Measurements from ENCODE around the gene KMT2E. TPM values are rescaled to one million over a fixed set of nuclear protein-coding genes. Genes with fewer than 3 reads are reported as not detected.

Gene KMT2E
- total and polyA plus RNA-seq, 2 donors (not counting 1 experiment from before 2014, with no cell fraction given) = 32.4 to 328 TPM

- H3K79me2 ChIP-seq (ENCODE audit: control insufficient read depth, insufficient read depth, low read length) = peaks cover 92% of the 10 kb centered on the region
These were observed 2.0 kb upstream of the KMT2E start for GRCh38 chr7:105011831-105012502.

More at GRCh38 chr7:105011831-105012502, 2.0 kb upstream of the KMT2E start:
- no peak for DNase-seq
- peak overlapping the region; percentile 82 for H3K4me2 ChIP-seq (replicated peaks; ENCODE audit: low read depth, low read length, poor library complexity, severe bottlenecking)
- ChIA-PET CTCF (interaction anchor here (0.8 to 16.1 kb wide), 5 partner anchors 24 to 89 kb away, joined by 3 to 282 read pairs (median 3); no protein-coding TSS in a partner anchor), POLR2A (interaction anchor here (0.6 to 8.5 kb wide), 8 partner anchors 9 to 1049 kb away, joined by 3 to 101 read pairs (median 6); no protein-coding TSS in a partner anchor)
- Mint-ChIP-seq H3K4me1 (peaks cover 54% of the 10 kb centered on the region), H3K9me3 (ENCODE audit: insufficient read depth) (no peaks in the 10 kb centered on the region), H3K4me3 (peak overlapping the region; percentile 99), H3K27ac (peak overlapping the region; percentile 100), H3K27me3 (no peaks in the 10 kb centered on the region)
- no peaks in the 10 kb centered on the region for H3K27me3 ChIP-seq (replicated peaks in 1 of 4; ENCODE audit: control extremely low read depth in 1 of 4, control insufficient read depth in 3 of 4, insufficient read depth in 4 of 4, low read length in 3 of 4)
- peaks cover 0 to 16% of the 10 kb centered on the region in 2 experiments for H3K36me3 ChIP-seq (replicated peaks in 1 of 2; ENCODE audit: control extremely low read depth in 1 of 2, control insufficient read depth in 1 of 2, extremely low read depth in 1 of 2, insufficient read depth in 2 of 2, low read length in 1 of 2)
- TF ChIP-seq, protein P1, sequence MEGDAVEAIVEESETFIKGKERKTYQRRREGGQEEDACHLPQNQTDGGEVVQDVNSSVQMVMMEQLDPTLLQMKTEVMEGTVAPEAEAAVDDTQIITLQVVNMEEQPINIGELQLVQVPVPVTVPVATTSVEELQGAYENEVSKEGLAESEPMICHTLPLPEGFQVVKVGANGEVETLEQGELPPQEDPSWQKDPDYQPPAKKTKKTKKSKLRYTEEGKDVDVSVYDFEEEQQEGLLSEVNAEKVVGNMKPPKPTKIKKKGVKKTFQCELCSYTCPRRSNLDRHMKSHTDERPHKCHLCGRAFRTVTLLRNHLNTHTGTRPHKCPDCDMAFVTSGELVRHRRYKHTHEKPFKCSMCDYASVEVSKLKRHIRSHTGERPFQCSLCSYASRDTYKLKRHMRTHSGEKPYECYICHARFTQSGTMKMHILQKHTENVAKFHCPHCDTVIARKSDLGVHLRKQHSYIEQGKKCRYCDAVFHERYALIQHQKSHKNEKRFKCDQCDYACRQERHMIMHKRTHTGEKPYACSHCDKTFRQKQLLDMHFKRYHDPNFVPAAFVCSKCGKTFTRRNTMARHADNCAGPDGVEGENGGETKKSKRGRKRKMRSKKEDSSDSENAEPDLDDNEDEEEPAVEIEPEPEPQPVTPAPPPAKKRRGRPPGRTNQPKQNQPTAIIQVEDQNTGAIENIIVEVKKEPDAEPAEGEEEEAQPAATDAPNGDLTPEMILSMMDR (IDR thresholded peaks at IDR 0.05) = no peak
- TF ChIP-seq EZH2 (IDR thresholded peaks at IDR 0.05; ENCODE audit: borderline replicate concordance, insufficient read depth, low read depth, low read length, poor library complexity, severe bottlenecking) = no peak
- peak overlapping the region; percentile 95 to 99 (median 99) for H3K4me3 ChIP-seq (ENCODE audit: control extremely low read depth in 1 of 5, extremely low read depth in 1 of 5, insufficient read depth in 1 of 5, low read depth in 2 of 5, low read length in 4 of 5)
- H2AFZ ChIP-seq (ENCODE audit: insufficient read depth, low read depth, low read length, poor library complexity, severe bottlenecking) = no peak overlapping the region
- whole genome bisulfite sequencing (ENCODE audit: insufficient coverage) = 0% methylated on average over 5 of the region's 21 CpGs
- no peak for ATAC-seq (ENCODE audit: low read depth)
- H3K4me1 ChIP-seq (ENCODE audit: control insufficient read depth in 2 of 2, insufficient read depth in 2 of 2, low read length in 2 of 2) = peaks cover 44 to 51% of the 10 kb centered on the region in 2 donors
- H3K9me3 ChIP-seq (ENCODE audit: control extremely low read depth in 1 of 3, control insufficient read depth in 2 of 3, insufficient read depth in 1 of 3, low read length in 2 of 3) = no peaks in the 10 kb centered on the region
- H4K20me1 ChIP-seq (ENCODE audit: control insufficient read depth, insufficient read depth, low read length, poor library complexity, severe bottlenecking) = peaks cover 6% of the 10 kb centered on the region
- peak overlapping the region; percentile 100 for H3K27ac ChIP-seq (ENCODE audit: low read length in 2 of 2)
- H3K9ac ChIP-seq (ENCODE audit: low read length) = peak overlapping the region; percentile 100
- intact Hi-C loops (cut with micrococcal nuclease) = loop anchor here (1.0 to 10.0 kb wide), 5 partner anchors 28 to 1731 kb away; partner anchors contain the start of genes RINT1 and SYPL1
